ENCODE results near the gene GTF2A1.

Gene GTF2A1

DNA sequence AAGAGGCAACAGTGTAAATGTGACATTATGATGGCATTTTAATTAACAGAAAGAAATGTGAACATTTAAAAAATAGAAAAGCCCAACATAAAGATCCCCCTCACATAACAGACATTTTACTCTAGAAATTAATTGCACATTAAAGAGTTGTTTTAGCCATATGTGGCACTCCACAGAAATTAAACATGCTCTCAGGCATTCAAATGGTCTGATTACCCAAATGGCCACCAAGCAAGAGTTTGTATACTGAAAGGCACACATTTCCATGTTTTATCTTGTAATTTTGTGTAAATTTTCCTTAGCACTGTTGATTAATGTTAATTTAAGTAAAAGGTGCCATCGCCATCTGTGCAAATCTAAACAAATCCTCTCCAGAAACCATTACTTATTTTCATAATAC lies 43.5 kb downstream of the GTF2A1 start:
- Histone ChIP-seq H4K20me1 (ENCODE audit: insufficient read depth, low read length) (no peaks in the 10 kb centered on the region), H3K36me3 (replicated peaks; ENCODE audit: insufficient read depth, low read length) (no peaks in the 10 kb centered on the region; the same call in 1 of the 2 replicates), H3K4me1 (ENCODE audit: low read length) (0 out of 2 replicates have a peak, but pooled peaks cover 10% of the 10 kb centered on the region), H3K9me3 (replicated peaks; ENCODE audit: insufficient read depth, low read length) (no peaks in the 10 kb centered on the region), H3K79me2 (ENCODE audit: low read length) (peaks cover 6% of the 10 kb centered on the region; the same call in 1 of the 2 replicates), H3K4me3 (ENCODE audit: low read length) (peak overlapping the region; percentile 46; the same call in 1 of the 2 replicates), H3K9me2 (replicated peaks; ENCODE audit: insufficient read depth, low read length) (no peaks in the 10 kb centered on the region), H3F3A (ENCODE audit: insufficient read depth, low read length) (peaks cover 10% of the 10 kb centered on the region), H2AFZ (ENCODE audit: low read length) (no peak overlapping the region), H3K9ac (ENCODE audit: low read length) (peak overlapping the region; percentile 26; the same call in 1 of the 2 replicates), H3K4me2 (ENCODE audit: low read depth, low read length) (peak overlapping the region; percentile 69), H3K27me3 (replicated peaks; ENCODE audit: insufficient read depth, low read length) (no peaks in the 10 kb centered on the region), H3K27ac (ENCODE audit: low read length) (peak overlapping the region; percentile 69; the same call in 1 of the 2 replicates)
- TF ChIP-seq EZH2phosphoT487 (IDR thresholded peaks at IDR 0.05; ENCODE audit: low read length), result no peak
- TF ChIP-seq EZH2 (optimal IDR thresholded peaks at IDR 0.05; ENCODE audit: low read depth, low read length), result no peak
- no peak for TF ChIP-seq CTCF (IDR thresholded peaks at IDR 0.05; ENCODE audit: low read length)
- DNase-seq, result no peak

DNA sequence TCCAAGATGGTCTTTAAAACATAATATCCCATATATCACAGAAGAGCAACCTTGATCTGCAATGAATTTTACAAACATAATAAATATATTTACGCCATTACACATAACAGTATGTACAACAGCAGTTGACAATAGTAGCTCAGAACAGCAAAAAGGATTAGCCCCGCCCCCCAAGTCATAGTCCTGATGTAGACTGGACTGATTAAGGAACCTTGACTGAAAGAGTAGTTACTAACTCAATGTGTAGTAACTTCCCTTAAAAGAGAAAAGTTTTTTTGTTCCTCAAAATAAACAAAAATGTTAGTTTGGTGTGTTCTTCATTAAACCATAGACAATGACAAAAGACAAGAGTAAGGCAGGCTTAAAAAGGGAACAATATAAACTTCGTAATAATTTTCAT lies 44.5 kb downstream of the GTF2A1 start:
- Histone ChIP-seq H3K4me3 (ENCODE audit: low read length) (no peak overlapping the region), H3K79me2 (ENCODE audit: low read length) (peaks cover 5% of the 10 kb centered on the region; the same call in 1 of the 2 replicates), H3K36me3 (replicated peaks; ENCODE audit: insufficient read depth, low read length) (no peaks in the 10 kb centered on the region; the same call in 1 of the 2 replicates), H3K9ac (ENCODE audit: low read length) (no peak overlapping the region), H3K27me3 (replicated peaks; ENCODE audit: insufficient read depth, low read length) (no peaks in the 10 kb centered on the region), H3F3A (ENCODE audit: insufficient read depth, low read length) (peaks cover 10% of the 10 kb centered on the region), H3K9me2 (replicated peaks; ENCODE audit: insufficient read depth, low read length) (no peaks in the 10 kb centered on the region), H4K20me1 (ENCODE audit: insufficient read depth, low read length) (no peaks in the 10 kb centered on the region), H2AFZ (ENCODE audit: low read length) (no peak overlapping the region), H3K4me1 (ENCODE audit: low read length) (0 out of 2 replicates have a peak, but pooled peaks cover 10% of the 10 kb centered on the region), H3K4me2 (ENCODE audit: low read depth, low read length) (no peak overlapping the region), H3K9me3 (replicated peaks; ENCODE audit: insufficient read depth, low read length) (no peaks in the 10 kb centered on the region), H3K27ac (ENCODE audit: low read length) (no peak overlapping the region)
- TF ChIP-seq CTCF (IDR thresholded peaks at IDR 0.05; ENCODE audit: low read length), result no peak
- no peak for TF ChIP-seq EZH2phosphoT487 (IDR thresholded peaks at IDR 0.05; ENCODE audit: low read length)
- TF ChIP-seq EZH2 (optimal IDR thresholded peaks at IDR 0.05; ENCODE audit: low read depth, low read length), result no peak
- no peak for DNase-seq

- DNase-seq, result no peak
- no peaks in the 10 kb centered on the region for H3K79me2 ChIP-seq (ENCODE audit: low read length)
- no peak overlapping the region for H3K4me2 ChIP-seq (ENCODE audit: low read depth, low read length)
- no peak for TF ChIP-seq CTCF (IDR thresholded peaks at IDR 0.05; ENCODE audit: low read length)
- no peak for TF ChIP-seq EZH2 (optimal IDR thresholded peaks at IDR 0.05; ENCODE audit: low read depth, low read length)
- TF ChIP-seq EZH2phosphoT487 (IDR thresholded peaks at IDR 0.05; ENCODE audit: low read length), result no peak
- H3K9me3 ChIP-seq (replicated peaks; ENCODE audit: insufficient read depth, low read length), result no peaks in the 10 kb centered on the region
- H3K4me1 ChIP-seq (ENCODE audit: low read length), result peaks cover 12% of the 10 kb centered on the region; the same call in 1 of the 2 replicates
- no peak overlapping the region for H3K4me3 ChIP-seq (ENCODE audit: low read length)
- no peak overlapping the region for H3K9ac ChIP-seq (ENCODE audit: low read length)
- H2AFZ ChIP-seq (ENCODE audit: low read length), result no peak overlapping the region
- peaks cover 8% of the 10 kb centered on the region for H3F3A ChIP-seq (ENCODE audit: insufficient read depth, low read length)
- H3K36me3 ChIP-seq (replicated peaks; ENCODE audit: insufficient read depth, low read length), result no peaks in the 10 kb centered on the region
- no peaks in the 10 kb centered on the region for H3K27me3 ChIP-seq (replicated peaks; ENCODE audit: insufficient read depth, low read length)
- H4K20me1 ChIP-seq (ENCODE audit: insufficient read depth, low read length), result no peaks in the 10 kb centered on the region
- H3K27ac ChIP-seq (ENCODE audit: low read length), result no peak overlapping the region
- H3K9me2 ChIP-seq (replicated peaks; ENCODE audit: insufficient read depth, low read length), result no peaks in the 10 kb centered on the region
Measured at GRCh38 chr14:81172881-81173280, 47.9 kb downstream of the GTF2A1 start.

Measured in MM.1S (cell line).